Left renal pelvis (tissue), 4 donors: ENCODE data around the gene ABCB4. TPM values are rescaled to one million over a fixed set of nuclear protein-coding genes. Genes with fewer than 3 reads are reported as not detected.

Experiments
- DNase-seq, 4 donors: peaks; one replicate each; pipeline ENCODE4 v3.0.0-alpha.2; 2013; ENCODE audit warnings: low read depth in 4 of 4, low spot score in 3 of 4
- polyA plus RNA-seq, 4 donors: library from polyadenylated mRNA; unstranded; fragments of 120-200 nt; gene quantifications; one replicate each; pipeline ENCODE4 v1.2.1, GENCODE V29; 2013; ENCODE audit not compliant: insufficient read length in 4 of 4

ABCB4 gene
- polyA plus RNA-seq = 1 to 10 TPM in 3 of 4 donors, under 1 TPM in 1; 0.44 to 2.6 (median 2.0) TPM

DNA sequence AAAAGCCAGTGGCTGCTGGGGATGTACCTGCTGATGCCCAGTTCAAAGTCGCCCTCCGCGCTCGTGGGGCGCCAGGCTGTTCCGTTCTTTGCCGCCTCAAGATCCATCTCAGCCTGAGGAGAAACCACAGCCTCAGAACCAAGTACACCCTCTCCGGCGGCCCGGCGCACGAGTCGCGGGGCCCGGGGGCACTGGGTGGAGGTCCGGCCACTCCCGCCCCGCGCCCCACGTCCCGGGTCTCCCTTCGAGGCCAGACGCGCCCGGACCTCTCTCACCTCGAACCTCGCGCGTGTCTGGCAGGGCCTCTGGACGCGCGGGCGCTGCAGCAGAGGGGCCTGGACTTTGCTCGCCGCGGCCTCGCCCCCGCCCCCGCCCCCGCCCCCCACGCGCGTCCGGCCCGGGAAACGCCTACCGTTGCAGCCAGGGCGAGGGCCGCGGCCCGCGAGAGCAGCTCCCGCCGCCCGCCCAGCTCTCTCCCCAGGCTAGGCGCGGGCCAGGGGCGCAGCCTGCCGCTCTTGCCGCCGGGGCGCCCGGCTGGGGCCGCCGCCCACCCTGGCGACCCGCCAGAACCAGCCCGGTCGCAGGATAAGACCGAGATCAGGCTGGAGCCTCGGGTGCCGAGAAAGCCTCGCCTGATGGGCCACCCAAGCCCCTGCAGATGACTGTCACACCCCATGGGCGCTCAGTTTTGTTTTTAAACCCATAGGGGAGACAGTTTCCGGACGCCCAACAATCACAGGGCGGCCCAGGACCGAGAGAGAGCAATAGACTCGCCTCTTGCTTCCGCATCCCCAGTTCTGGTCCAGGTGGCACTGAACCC is at the start of gene ABCB4:
ABCB4 (minus strand) TSS at position 322 of the 820 bp plus-strand sequence; CDS start at position 107, 215 bp downstream.
- DNase-seq = no peak

DNA sequence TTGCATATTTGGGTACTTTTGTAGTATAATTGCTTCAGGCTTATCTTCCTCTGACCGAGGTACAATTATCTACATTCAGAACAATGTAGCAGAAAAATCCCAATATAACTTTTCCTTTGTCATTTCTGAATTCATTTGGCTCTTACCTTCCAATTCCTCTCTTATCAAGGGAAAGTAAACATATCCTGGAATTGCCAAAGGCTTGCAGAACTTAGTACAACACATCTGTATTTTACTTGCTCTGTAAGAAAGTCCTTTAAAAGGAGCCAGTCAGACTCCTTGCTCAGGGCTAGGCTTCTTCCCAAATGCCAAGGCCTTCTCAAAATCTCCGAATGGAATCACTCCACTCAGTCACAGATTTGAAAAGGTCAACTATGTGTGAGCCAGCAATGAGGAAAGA is 43.3 kb upstream of the ABCB4 start:
- DNase-seq = no peak

DNA sequence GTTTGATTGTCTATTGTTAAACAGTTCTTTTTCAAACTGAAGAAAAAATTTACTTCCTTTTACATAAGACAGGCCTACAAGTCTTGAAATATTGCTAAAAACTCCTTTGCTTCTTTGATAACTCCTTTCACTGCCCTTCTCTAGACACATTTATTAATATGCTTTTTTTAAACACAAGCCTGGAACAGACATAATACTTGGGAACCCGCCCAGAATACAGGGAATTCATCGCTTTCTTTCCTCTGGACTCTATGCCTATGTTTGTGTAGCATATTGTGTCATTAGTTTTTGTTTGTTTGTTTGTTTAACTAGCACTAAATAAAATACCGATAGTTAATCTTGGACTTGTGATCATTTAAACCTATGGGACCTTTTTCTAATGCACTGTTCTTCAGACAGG is 42.4 kb upstream of the ABCB4 start:
- no peak for DNase-seq

DNA sequence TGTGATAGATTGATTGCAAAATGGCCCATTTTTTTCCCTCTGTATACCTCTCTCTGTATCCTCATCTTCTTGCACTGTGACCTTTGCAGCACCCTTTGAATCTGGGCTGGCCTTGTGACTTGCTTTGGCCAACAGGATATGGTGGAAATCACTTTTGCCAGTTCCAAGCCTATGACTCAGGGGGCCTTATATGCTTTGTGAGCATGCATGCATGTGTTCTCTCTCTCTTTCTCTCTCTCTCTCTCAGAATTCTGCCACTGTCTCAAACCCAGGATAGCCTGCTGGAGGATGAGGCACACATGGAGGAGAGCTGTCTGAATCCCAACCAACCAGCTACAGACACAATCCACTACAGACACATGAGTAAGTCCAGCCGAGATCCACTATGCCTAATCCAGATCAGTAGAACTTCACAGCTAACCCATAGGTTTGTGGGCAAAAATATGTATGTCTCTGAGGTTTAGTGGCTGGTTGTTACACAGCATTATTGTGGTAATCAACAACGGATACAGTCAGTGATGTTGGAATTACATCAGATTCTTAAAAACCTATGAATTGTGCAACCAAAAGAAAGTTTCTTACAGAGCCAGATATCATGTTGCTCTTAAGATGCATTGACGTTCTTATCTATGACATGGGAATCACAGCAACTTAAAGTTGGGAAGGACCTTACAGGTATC is 41.8 kb upstream of the ABCB4 start:
- DNase-seq = no peak

DNA sequence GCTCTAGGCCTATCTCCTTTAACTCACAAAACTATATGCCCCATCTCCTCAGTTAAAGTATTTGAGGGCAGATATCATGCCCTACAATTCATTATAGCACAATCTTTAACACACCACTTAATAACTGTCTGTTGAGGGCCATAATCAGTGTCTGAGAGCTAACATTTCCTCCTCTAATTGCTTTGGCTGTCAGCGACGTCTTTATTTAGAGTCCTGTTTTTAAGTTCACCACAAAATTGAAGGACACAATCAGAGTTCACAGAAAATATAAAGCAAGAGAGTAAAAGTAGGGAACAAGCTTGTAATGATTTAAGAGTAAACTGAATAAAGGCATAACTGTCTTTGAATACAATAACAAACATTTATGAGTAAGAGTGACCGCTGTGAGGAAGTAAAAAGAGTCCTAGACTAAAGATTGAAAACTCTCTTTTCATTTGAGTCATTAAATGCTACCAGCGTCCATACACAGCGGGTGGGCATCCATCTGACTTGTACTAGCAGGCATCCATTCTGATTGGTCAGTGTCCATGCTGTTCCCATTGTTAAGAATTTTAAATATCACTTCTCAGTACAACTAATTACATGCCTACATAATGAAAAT is 38.4 kb upstream of the ABCB4 start:
- DNase-seq = no peak

DNA sequence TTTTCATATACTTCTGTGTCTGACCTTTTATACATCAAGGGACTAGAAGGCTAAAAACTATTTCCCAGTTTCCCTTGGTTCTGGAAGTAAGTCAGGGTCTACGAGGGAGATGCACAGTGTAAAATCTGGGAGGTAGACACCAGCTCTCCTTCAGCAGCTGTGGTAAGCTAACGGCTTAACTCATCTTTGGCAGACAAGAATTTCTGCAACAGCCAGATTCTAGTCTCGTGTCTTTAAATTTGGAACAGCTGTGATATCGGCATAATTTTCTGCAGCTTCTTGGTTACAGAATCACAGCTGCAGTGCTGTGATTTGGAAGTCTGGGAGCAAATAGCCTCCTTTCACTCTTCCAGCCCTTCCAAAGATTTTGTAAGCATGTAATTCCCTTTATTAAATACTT is 37.4 kb upstream of the ABCB4 start:
- DNase-seq = no peak

DNA sequence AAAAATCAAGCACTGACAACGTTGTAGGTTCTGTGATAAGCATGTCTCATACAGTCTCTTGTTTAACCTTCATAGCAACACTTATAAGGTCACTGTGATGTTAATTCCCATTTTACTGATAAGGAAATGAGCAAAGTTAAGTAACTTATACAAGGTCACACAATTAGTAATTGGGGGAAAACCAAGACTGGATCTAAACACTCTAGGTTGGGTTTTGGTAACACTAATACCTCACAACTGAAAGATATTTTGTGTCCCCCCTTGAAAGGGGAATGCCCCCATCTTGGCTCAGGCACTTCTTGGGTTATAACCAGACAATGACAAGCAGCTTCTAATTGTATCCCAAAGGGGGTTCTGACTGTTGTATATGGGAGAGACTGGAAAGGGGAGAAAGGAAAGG is 36.0 kb upstream of the ABCB4 start:
- no peak for DNase-seq

DNA sequence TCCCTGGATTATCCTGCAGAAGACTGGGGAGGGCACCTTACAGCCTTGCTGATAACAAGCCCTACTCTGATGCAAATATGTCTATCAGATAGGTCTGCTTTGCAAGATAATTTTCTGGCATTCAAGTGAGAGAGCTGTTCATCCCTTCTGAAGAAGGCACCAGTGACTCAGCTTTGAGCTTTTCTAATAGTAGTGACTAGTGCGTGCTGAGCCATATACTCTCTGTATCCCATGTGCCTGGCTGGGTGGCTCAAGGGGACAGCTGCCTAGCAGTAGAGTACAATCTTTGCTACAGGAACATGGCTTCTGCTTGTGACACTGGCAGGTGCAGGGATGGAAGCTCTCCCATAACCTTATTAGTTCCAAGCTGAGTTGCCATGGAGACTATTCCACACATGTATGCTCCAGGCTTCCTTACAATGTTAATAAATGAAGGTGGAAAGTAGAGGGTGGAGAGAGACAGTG is 35.0 kb upstream of the ABCB4 start:
- no peak for DNase-seq

DNA sequence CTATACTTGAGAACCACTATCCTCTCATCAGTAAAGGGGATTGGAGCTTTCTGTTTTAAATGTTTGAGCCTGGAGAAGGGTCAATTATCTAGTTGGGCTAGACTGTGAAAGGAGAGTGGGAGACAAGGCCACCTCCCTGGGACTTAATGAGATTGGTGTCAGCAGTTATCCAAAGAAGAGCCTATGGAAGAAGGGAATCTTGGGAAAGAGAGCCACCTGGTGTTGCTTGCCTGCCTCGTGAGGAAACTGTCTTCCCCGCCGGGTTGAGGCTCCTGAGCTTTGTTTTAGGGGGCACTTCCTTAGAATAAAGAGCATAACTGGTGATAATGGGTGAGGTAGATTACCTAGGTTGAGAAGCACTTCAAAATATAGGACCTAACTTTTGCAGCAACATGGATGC is 32.0 kb upstream of the ABCB4 start:
- DNase-seq = no peak

DNA sequence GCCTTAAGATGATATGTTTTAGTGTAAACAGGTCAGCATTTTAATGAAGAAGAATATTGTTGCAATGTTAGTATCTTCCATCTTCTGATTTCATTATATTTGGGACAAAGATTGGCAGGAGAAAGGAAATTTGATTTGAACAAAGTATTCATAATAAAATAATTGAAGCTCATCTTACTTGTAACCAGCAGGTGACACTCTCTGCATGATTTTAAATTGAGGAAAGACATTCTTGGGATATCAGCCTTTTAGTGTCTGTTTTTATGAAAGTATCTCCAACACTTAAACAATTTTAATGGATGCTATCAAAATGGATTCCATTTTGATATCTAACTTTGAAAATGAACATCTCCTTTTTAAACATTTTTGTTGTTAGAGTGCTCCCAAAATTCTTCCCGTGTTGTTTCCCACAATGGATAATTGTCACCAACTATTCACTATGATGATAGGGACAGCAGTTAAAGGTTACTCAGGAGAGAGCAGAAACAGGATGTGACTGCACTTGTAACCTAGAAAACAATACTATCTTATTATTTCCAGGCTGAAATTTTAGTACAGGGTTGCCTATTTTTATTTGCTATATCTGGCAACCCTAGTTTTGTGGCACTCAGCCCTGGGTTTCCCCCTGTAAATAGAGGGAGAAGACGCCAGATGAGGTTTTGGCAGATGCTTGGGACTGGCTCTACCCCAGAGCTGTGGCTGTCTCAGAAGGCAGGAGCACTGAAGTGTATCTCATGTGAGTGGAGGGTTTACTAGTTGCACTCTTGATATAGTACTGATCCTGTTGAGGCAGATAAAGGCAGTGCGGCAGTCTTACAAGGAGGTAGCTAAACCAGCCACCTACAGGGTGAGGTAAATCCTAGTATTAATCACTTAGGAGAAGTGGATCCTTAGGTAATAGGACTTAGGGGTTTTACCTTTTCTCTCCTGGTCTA is 31.0 kb upstream of the ABCB4 start:
- no peak for DNase-seq

DNA sequence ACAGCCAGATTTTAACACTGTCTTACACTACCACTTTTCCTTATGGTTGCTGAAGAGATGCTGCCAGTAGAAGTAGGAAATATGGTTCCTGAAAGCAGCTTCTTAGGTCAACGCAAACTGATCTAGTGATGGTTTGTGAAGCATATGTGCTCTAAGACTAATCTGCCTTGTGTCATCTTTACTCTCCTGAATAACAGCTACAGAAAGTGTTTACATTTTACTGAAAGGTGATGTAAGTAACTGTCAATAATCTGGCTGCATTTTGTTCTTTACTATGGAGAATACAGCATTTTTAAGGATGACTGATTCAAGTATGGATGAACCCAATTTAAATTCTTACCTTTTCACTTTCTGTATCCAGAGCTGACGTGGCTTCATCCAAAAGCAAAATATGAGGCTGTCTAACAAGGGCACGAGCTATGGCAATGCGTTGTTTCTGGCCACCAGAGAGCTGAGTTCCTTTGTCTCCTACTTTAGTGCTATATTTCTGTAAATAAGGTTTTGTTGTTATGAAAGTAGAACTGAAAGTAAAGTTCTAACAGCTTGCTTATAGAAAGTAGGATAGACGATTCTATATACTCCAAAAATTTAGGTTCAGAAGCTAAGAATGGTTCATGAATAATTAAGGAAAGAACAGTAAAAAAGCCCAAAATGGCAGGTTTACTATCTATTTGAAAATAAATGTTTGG is 30.2 kb upstream of the ABCB4 start:
- no peak for DNase-seq

DNA sequence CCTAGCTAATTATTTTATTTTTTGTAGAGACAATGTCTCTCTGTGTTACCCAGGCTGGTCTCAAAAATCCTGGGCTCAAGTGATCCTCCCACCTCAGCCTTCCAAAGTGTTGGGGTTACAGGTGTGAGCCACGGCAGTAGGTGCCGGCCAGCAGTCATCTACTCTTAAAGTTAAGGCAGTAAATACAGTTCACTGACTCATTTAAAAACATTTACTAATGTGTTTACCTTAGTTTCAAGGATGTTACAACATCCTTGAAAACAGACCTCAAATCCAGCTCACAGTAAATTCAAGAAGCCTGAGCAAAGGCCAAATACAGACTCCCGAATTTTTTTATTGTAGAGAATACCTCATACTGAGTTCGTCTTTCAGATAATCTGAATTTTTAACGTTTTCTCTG is 29.6 kb upstream of the ABCB4 start:
- DNase-seq = no peak

DNA sequence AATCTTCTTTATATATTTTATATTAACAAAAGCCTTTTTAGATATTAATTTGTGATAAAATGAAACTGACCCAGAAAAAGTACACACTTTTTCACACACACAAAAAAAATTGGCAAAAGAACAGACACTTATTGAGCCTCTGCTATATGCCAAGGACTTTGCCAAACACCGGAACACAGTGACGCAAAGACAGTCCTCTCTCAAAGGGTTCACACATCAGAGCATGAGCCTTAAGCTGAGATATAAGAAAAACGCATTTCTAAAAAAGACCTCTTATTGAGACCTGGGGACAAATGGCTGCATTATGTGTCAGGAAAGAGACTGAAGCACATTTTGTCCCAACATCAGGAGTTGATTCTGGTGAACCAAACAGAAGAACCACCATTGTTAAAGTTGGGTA is 24.0 kb upstream of the ABCB4 start:
- DNase-seq = no peak

DNA sequence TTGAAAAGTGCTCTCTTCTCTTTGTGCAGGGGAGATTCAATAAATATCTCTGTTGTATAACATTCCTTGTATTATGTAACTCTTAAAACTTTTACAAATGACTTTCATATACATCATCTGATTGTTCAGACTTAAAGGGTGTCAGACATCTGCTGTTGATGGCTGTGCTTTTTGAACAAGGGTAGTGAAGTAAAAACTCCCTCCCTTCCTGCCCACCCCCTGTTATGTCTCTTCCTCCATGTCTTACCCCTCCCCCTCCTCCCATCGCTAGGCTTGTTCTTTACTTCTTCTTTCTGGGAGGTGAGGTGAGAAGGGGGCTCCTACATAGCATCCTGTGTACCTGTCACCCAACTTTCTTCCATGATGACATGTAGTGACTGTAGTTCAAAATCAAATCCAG is 23.4 kb upstream of the ABCB4 start:
- DNase-seq = no peak

DNA sequence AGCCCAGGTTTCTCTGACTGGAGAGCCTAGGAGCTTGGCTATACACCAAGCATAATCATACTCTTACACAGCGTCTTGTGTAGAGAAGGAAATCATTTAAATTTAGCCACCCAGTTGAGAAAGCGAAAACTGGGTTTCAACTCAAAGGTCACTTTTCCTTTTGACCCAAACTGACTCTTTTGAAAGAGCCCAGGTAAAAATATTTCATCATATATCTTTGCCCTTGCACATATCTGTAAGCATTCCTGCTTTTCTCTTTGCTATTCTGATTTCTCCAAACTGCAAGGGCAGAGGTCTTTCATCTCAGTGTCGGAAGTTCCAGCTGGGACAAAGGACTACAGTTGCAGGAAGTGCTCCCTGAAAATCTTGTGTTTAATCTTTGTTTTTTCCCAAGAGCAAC is 22.0 kb upstream of the ABCB4 start:
- DNase-seq = no peak

DNA sequence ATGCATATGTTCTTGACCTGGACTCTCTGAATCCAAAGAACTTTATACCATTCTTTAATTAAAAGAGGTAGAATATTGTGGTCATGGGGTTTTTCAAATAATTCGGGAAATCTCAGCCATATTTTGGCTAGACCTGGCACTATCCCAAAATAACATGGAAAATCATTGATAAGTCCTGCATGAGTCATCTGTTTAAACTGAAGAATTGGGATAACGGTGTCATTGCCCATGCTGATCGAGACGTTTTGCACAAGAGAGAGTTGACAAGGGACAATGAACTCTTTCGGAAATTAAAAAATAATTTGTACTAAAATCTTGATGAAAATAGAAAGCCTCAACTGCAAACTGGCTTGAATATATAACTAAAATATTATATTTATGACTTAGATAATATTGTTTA is 19.9 kb upstream of the ABCB4 start:
- DNase-seq = no peak

DNA sequence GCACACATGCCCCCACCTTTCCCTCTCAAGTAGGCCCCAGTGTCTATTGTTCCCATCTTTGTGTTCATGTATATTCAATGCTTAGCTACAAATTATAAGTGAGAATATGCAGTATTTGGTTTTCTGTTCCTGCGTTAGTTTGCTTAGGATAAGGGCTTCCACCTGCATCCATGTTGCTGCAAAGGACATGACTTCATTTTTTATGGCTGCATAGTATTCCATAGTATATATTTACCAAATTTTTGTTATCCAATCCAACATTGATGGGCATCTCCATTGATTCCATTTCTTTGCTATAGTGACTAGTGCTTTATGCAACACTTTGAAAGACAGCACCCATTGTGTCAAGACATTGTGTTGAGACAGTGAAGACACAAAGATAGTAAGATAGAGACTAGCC is 19.0 kb upstream of the ABCB4 start:
- DNase-seq = no peak

DNA sequence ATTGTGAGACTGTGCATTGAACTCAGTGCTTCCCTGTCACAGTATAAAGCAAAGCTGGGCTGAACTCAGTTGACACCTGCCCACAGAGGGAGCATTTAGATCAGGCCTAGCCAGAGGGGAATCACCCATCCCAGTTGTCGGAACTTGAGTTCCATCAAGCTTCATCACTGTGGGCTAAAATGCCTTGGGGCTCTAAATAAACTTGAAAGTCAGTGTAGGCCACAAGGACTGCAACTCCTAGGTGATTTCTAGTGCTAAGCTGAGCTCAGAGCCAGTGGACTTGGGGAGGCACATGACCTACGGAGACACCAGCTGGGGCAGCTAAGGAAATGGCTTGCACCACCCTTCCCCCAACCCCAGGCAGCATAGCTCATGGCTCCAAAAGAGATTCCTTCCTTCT is 7.7 kb upstream of the ABCB4 start:
- no peak for DNase-seq

DNA sequence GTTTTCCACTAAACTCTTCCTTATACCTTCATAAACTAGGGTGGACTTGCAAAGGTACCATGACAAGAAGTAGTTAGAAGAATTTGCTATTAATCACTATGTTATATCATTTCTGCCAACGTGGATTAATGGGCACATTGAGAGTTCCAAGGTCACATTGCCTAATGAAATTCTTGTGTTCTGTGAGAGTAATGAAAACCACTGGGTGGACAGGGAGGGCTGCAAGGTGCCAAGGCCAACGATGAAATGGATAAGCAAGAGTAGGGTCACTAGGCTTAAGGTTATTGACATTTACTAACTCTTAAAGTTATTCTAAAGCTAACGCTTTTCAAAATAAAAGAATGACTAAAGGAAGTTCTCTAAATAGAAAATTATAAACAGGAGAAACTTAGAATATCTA is 6.6 kb upstream of the ABCB4 start:
- no peak for DNase-seq

DNA sequence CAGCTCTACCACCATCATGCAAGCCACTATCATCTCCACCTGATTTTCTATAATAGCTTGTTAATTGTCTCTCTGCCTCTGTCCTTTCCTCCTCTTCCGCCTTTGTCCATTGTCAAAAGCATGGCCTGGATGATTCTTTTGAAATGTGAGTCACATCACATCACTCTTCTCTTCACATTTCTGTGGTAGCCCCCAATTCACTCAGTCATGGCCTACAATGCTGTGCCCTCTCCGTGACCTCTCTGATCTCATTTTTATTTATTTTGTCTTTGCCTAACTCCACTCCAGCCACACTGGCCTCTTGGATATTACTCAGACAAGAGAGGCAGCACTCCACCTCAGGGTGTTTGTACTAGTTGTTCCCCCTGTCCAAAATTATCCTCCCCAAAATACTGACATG is 4.9 kb upstream of the ABCB4 start:
- no peak for DNase-seq
